ENCODE data around the gene TSPAN31. TPM values are rescaled to one million over a fixed set of nuclear protein-coding genes. Genes with fewer than 3 reads are reported as not detected.

The TSPAN31 gene
- total and polyA plus RNA-seq, 2 experiments from 2014 or later: 15.5 to 15.6 TPM

DNA sequence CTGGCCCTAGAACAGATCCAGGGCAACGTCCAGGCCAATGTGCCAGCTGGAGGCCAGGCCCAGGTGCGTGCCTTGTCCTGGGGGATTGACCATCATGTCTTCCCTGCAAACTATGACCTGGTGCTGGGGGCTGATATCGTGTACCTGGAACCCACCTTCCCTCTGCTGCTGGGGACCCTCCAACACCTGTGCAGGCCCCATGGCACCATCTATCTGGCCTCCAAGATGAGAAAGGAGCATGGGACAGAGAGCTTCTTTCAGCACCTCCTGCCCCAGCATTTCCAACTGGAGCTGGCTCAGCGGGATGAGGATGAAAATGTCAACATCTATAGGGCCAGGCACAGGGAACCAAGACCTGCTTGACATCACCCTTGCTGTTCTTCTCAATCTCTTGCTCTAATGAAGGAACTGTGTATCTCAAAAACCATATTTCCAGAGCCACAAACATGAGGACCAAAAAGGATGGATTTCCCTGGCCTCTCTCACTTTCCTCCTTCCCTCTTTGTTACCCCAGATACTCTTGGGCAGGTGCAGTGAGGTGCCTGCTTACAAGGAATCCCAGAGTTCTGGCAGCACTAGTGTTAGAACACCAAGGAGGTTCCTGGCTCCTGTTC lies 35.6 kb downstream of the TSPAN31 start (continued):
- TF ChIP-seq EZH2 (IDR thresholded peaks at IDR 0.05; ENCODE audit: low read depth, unreplicated experiment) (no peak), CREB1 (CRISPR knock-in tag; IDR thresholded peaks at IDR 0.05; ENCODE audit: low read depth) (no peak), ETS1 (IDR thresholded peaks at IDR 0.05) (no peak), POLR2AphosphoS5 (IDR thresholded peaks at IDR 0.05; ENCODE audit: low read depth) (no peak)

DNA sequence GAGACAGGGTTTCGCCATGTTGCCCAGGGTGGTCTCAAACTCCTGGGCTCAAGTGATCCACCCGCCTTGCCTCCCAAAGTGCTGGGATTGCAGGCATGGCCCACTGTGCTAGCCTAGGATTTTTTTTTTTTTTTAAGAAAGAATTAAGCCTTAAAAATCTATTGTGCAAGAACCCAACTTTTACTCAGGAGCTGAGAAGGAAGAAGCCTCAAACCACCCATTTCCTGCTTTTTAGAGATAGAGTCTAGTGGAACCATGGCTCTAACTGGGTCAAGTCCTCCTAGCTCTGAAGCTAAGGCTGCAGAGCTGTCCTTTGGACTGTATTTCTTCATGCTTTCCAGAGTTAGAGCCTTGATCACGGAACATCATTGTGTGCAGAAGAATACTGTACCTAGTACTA lies 36.4 kb downstream of the TSPAN31 start:
- H4K20me1 ChIP-seq (replicated peaks; ENCODE audit: insufficient read depth): no peaks in the 10 kb centered on the region; the same call in 1 of the 2 replicates
- Mint-ChIP-seq H3K4me3 (no peak overlapping the region), H3K9me3 (no peaks in the 10 kb centered on the region), H3K36me3 (ENCODE audit: low read depth) (peaks cover 15% of the 10 kb centered on the region), H3K4me1 (peaks cover 4% of the 10 kb centered on the region; the same call in 1 of the 3 replicates), H3K27me3 (ENCODE audit: insufficient read depth, low read depth, poor library complexity) (peaks cover 4% of the 10 kb centered on the region), H3K27ac (no peak overlapping the region)
- ATAC-seq: no peak
- peaks cover 9% of the 10 kb centered on the region; the same call in 1 of the 2 replicates for H3K36me3 ChIP-seq (ENCODE audit: insufficient read depth)
- no peaks in the 10 kb centered on the region for H3K27me3 ChIP-seq (ENCODE audit: insufficient read depth)
- H3K4me2 ChIP-seq: no peak overlapping the region
- no peak for TF ChIP-seq JUNB (IDR thresholded peaks at IDR 0.05; ENCODE audit: unreplicated experiment)
- no peak for TF ChIP-seq ZNF462 (CRISPR knock-in tag; IDR thresholded peaks at IDR 0.05)
- H3K9me2 ChIP-seq (ENCODE audit: insufficient read depth): no peaks in the 10 kb centered on the region
- no peaks in the 10 kb centered on the region for H3F3A ChIP-seq (replicated peaks; ENCODE audit: low read depth)
- no peak for DNase-seq (ENCODE audit: low spot score)
- peaks cover 18% of the 10 kb centered on the region for H3K79me2 ChIP-seq (replicated peaks; ENCODE audit: insufficient read depth)
- H3K4me1 ChIP-seq (ENCODE audit: insufficient read depth): peaks cover 5% of the 10 kb centered on the region; the same call in 1 of the 2 replicates
- H3K27ac ChIP-seq (ENCODE audit: low read depth): no peak overlapping the region
- H2AFZ ChIP-seq: no peak overlapping the region
- no peak overlapping the region for H3K4me3 ChIP-seq

All from GM23338 (cell line).